GM23248 (cell line): ENCODE data around the gene LFNG.

Experiments
- EZH2 ChIP-seq: fragments of 200-600 bp; sonication (generic); IDR thresholded peaks from 2 replicates; pipeline ENCODE4 v1.6.1; 2018; ENCODE audit warnings: antibody characterized with exemption, mild to moderate bottlenecking; ENCODE audit not compliant: insufficient read depth, poor library complexity, severe bottlenecking
- EZH2phosphoT487 ChIP-seq: fragments of 200-600 bp; sonication (generic); IDR thresholded peaks from 2 replicates; pipeline ENCODE4 v1.6.1; 2018; ENCODE audit warnings: antibody characterized with exemption, moderate library complexity, mild to moderate bottlenecking, low read depth; ENCODE audit not compliant: insufficient read depth

DNA sequence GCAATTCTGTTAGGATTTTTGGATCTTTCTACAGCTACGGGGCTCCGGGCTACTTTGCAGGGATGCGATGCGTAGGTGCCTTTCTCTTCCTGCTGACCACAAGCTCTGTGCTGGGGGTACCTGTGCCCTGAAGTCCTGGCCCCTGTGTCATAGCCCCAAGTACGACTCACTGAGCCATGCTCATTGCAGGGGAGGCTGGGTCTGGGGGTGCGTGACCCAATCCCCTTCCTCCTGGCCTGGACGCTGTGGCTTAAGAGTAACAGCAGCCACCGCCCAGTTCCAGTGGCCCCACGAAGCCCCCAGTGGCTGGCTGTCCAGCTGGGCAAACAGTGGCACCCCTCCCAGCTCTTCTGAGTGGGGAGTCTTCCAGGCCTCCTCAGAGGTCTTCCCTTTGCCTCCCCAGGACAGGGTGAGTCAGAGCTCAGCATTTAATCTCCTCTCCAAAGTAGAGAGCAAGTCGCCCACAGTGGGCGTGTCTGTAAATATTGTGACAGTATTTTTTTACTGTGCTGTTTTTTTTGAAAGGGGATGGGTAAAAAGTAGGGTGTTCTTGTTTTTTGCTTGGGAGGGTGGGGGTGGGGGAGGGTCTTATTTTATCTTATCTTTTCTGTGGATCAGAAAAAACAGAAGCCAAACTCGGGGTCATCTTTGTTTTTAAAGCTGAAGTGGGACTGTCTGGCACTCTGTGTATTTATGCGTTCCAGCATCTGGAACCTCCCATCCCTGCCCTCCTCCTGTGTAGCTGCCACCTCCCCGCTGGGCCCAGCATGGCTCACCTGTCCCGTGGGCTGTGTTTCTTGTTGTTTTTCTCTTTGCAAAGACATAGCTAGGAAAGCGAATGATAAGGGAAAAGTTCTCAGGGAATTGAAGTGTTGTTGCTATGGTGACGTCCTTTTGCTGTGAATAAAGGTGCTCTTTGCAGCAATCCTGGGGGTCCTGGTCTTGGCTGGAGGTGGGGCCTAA lies 8.2 kb downstream of the LFNG start:
- TF ChIP-seq EZH2: no peak
- TF ChIP-seq EZH2phosphoT487: no peak
